Measurements from ENCODE around the gene EGFR.

EGFR gene

GRCh38 chr7:55234408-55234807 lies 215.6 kb downstream of the EGFR start:
- no peak for DNase-seq

DNA sequence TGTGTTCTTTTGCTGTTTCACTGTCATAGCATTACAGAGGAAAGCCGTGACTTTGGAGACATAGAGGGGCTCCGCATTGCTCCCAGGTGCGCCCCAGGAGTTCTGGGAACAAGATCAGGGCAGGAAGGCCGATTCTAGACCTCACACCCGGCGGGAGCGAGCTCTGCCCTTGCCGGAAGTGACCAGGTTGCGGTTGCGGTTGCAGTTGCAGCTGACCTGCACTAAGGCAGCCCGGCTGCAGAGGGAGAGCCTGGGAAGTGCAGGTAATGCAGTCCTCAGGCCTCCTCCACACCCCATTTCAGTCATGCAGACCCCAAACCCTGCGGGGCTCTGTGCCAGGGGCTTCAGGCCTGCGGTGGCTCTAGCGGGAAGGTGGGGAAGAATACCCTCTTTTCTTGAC lies 216.3 kb downstream of the EGFR start:
- DNase-seq: no peak

GRCh38 chr7:55235801-55236200 lies 217.0 kb downstream of the EGFR start:
- no peak for DNase-seq

DNA sequence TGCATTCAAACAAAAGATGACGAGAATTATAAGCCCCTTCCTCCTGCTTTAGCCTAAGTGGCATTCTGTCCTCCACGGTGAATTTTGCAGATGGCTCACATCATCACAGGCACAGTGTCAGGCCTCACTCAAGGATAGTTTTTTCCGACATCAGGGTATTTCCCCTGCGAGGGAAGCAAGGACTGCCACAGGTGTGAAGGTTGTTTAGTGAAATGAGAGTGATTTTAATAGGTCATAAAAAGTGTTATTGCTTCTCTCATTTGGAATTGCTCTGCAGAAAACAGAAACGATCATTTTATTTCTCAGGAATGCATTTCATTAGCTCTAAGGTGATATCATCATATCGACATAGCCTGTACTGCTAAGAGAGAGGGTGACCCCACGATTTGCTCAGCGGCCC lies 217.7 kb downstream of the EGFR start:
- no peak for DNase-seq

DNA sequence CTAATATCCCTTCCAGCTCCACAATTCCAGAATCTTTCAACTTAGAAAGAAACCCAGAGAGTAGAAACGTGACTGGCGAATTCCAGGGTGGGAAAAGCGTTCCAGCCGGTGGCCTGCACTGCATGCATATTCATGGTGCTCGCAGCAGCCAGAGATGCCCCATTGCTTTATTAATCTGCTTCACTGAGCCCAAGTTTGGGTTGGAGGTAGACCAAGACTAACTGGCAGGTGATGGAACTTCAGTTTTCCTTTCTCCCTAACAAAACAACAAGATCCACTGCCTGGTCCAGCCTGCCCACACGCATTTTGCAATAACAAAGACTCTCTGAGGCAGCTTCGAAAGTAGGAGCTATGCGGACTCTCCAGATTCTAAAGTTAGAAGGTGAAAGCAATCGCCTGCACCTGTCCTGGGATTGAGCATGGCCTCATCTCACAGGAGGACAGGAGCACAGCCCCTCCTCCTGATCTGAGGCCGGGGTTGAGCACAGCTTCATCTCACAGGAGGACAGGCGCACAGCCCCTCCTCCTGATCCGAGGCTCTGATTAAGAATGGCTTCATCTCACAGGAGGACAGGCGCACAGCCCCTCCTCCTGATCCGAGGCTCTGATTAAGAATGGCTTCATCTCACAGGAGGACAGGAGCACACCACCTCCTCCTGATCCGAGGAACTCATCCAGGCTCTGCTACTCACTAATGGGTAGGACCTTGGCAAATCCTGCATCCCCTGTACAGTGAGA lies 218.5 kb downstream of the EGFR start:
- no peak for DNase-seq

GRCh38 chr7:55239406-55239805 lies 220.6 kb downstream of the EGFR start:
- DNase-seq: no peak

DNA sequence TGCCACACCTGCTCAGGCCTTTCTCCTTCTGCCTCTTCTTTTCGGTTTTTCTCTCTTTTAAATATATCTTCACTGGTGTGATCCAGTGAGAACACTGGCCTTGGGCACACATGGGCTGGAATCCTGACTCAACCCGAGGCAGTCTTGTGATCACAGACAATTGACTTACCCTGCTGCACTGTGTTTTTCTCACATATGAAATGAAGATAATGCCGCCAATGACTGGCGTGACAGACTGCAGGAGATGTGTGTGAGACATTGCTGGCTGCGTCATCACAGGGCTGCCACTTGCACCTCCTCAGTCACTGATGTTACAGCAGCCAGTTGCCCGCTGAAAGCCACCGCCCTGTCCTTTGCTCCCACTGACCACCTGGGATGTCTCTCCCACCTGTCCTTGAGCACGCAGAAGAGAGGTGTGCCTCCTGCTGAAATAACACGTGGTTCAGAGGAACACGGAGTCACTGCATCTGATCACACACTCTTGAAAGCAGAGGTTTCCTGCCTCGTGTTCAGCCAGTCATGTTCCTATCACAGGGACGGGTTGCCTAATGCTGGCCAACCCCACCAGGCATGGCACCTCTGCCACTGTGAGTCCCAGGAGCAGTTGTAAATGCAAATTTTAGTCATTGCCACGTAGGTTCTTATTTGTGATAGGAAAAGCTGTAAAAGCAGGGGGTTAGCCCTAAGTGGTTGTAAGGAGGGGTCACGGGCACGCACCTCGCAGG lies 221.8 kb downstream of the EGFR start:
- no peak for DNase-seq

DNA sequence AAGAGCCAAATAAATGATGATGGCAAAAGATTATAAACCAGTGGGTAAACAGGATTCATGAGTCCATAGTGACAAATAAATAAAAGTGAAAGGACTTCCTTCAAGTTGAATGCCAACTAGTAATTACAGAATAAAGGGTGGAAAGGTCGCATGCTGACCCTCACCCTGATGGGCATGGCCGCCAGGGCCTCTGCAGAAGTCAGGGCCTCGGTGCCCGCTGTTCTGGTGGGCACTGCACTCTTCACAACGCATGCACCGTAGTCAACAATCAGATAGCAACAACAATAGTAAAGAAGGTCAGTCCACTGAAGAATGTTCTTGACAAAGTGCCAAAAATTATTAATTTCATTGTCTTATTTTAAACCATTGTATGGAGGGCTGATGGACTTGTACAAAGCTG lies 223.1 kb downstream of the EGFR start:
- DNase-seq: no peak

DNA sequence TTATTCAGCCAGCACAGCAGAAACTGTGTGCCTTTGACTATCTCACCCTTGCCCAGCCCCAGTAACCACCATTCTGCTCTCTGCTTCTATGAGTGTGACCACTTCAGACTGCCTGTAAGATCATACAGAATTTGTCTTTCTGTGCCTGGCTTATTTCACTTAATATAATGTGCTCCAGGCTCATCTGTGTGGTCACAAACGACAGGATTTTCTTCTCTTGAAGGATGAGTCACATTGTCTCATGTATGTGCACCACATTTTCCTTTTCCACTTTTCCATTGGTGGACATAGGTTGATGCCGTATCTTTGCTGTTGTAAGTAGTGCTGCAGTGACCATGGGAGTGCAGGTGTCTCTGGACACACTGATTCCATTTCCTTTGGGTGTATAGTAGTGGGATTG lies 223.8 kb downstream of the EGFR start:
- DNase-seq: no peak

- no peak for DNase-seq
Measured at GRCh38 chr7:55244006-55244745, 225.4 kb downstream of the EGFR start.

DNA sequence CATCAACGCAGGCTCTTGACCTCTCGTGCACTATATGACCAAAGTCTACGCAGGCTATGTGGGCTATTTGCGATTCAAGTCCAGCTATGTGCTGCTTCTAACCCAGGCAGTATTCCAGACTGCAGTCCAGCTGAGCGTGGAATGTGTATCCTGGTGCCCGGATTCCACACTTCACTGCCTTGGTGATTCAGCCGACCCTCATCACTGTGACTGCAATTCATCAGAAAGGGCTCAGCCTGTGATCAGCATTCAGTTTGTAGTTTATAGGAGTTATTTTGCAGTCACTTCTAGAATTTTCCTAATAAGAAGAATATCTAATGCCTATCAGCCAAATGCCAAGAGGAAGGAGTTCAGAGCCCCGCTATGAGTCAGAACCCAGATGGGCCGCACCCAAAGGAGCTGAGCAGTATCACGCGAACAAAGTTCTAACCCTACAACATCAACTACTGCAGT lies 226.5 kb downstream of the EGFR start:
- no peak for DNase-seq

GRCh38 chr7:55246171-55246570 lies 227.4 kb downstream of the EGFR start:
- DNase-seq: no peak

DNA sequence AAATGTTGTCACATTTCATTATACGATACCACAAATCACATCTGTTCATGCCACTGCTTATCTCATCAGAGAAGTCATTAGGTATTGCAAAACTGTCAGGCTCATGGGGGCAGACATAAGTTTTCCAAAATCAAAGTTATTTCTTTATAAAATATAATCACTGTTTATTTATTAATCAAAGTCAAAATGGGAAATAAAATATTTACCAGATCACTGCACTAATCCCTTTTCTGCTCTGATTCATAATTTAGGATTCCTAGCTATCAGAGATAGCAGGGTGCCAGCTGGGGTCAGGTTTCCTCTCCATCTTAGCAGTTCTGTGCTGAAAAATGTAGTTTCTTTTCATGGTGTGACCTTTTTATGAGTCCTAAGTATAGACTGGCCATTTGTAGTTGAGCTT lies 228.6 kb downstream of the EGFR start:
- no peak for DNase-seq

DNA sequence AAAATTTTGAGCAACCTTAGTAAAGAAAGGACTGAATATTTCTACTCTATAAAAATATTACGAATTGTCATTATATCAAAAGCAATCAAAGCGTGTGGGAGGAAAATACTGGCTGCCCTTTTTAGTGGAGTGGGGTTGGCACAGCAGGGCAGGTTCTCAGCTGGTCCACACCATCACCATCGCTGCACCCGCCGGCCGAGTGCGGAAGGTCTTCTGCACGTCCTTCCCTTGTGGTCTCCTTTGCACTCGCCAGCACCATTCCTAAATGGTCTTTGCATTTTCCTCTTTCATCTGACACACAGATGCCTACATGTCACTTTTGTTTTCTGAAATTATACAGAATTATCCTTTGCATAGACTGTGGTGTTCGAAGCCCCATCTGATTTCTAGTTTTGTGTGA lies 229.7 kb downstream of the EGFR start:
- DNase-seq: no peak

GRCh38 chr7:55249332-55249731 lies 230.5 kb downstream of the EGFR start:
- no peak for DNase-seq

- DNase-seq: no peak
Measured at GRCh38 chr7:55250313-55250712, 231.5 kb downstream of the EGFR start.

DNA sequence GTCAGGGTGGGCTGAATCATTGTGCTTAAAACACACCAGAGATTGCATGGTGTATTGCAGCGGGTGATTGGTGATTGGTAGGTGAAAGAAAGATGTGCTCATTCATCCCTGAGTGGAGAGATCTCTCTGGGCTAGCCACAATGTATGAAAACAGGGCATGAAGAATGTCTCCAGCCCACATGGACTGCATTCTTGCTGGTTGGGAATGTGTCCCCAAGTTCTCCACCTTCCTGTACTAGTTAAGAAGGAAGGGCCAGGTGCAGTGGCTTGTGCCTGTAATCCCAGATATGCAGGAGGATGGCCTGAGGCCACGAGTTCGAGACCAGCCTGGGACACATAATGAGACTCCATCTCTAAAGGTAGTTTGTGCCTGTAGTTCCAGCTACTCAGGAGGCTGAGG lies 232.5 kb downstream of the EGFR start:
- DNase-seq: no peak

DNA sequence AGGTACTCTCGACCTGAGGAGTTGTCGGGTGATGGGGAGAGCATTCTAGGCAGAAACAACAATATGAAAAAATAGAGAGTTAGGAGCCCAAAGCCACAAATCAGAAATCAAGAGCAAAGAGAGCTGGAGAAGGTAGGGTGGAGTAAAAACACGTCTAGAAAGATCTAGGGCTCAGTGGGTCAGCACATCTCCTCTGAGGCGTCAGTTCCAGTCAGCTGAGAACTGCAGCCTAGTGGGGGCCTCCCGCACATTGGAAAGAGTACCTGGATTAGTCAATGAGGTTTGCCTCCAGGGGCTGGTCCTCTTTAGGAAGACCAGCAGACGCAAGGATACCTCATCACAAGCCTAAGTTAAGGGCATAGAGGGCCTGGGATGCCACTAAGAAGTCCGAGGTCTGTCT lies 233.1 kb downstream of the EGFR start:
- DNase-seq: no peak

DNA sequence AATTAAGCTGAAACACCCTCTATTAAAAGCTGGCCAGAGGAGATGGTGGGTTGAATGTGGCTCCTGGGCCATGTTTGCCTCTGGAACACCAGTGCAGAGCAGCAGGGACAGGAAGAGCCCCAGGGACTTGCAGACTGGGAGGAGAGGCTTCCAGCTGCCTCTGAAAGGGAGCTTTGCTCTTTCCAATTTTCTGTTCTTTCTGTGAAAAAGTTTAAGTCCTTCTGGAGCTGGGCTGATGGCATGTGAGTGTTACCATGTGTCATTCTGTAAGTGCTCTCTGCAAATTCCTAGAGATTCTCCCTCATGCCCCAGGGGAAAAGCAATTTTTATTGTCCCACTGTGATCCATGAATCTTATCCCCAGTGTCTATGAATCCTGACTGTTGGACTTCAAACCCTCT lies 233.6 kb downstream of the EGFR start:
- no peak for DNase-seq

GRCh38 chr7:55253188-55253587 lies 234.4 kb downstream of the EGFR start:
- DNase-seq: no peak

- no peak for DNase-seq
Measured at GRCh38 chr7:55254242-55254595, 235.4 kb downstream of the EGFR start.

GRCh38 chr7:55254596-55255495 lies 236.0 kb downstream of the EGFR start:
- peak; percentile 43 to 49 for DNase-seq
